PC-9 (cell line): ENCODE data around the gene BMPR1B. TPM values are rescaled to one million over a fixed set of nuclear protein-coding genes. Genes with fewer than 3 reads are reported as not detected.

Experiments used
- BruUV-seq: library from RNA; stranded (reverse); fragments of 400-500 nt; replicated peaks from 2 replicates; lab custom pipeline; 2021; lab: Mats Ljungman, UMichigan
- CTCF ChIA-PET: fragments of 300-600 bp; sonication (Branson Sonifier 250); formaldehyde crosslinking; loops from one replicate; lab custom pipeline; 2022; ENCODE audit warnings: antibody characterized with exemption; lab: Charles Lee
- POLR2A ChIA-PET: fragments of 300-600 bp; sonication (Branson Sonifier 250); formaldehyde crosslinking; loops from one replicate; lab custom pipeline; 2022; ENCODE audit warnings: antibody characterized with exemption; ENCODE audit not compliant: unreplicated experiment; lab: Charles Lee
- DNase-seq, 2 experiments: peaks; one replicate each; pipeline versions ENCODE4 v3.0.0 to v3.0.0-alpha.2; 2015 to 2022; ENCODE audit warnings: mixed read lengths in 1 of 2
- H2AFZ ChIP-seq: fragments of 200-600 bp; sonication (generic); 2 replicates; pipeline ENCODE4 v1.8.1; 2017; ENCODE audit warnings: antibody characterized with exemption
- H3F3A ChIP-seq: fragments of 200-600 bp; sonication (generic); 2 replicates; pipeline ENCODE4 v1.8.1; 2017; ENCODE audit warnings: antibody characterized with exemption, mild to moderate bottlenecking, low read depth; ENCODE audit not compliant: insufficient read depth
- H3K27ac ChIP-seq: fragments of 200-600 bp; sonication (generic); 2 replicates; pipeline ENCODE4 v1.6.1; 2016; ENCODE audit warnings: mixed run types
- H3K27me3 ChIP-seq: fragments of 200-600 bp; sonication (generic); 2 replicates; pipeline ENCODE4 v1.6.1; 2016; ENCODE audit warnings: low read depth, mixed run types; ENCODE audit not compliant: insufficient read depth
- H3K36me3 ChIP-seq: fragments of 200-600 bp; sonication (generic); 2 replicates; pipeline ENCODE4 v1.6.1; 2016; ENCODE audit warnings: low read depth, mixed run types
- H3K4me1 ChIP-seq: fragments of 200-600 bp; sonication (generic); replicated peaks from 2 replicates; pipeline ENCODE4 v1.6.1; 2016; ENCODE audit warnings: mixed run types; ENCODE audit not compliant: insufficient read depth
- H3K4me2 ChIP-seq: fragments of 200-600 bp; sonication (generic); 2 replicates; pipeline ENCODE4 v1.6.1; 2017; ENCODE audit warnings: mixed run types
- H3K4me3 ChIP-seq: fragments of 200-600 bp; sonication (generic); 2 replicates; pipeline ENCODE4 v1.6.1; 2016; ENCODE audit warnings: mixed run types
- H3K79me2 ChIP-seq: fragments of 200-600 bp; sonication (generic); 2 replicates; pipeline ENCODE4 v1.6.1; 2017; ENCODE audit warnings: low read depth, mixed run types
- H3K9me2 ChIP-seq: fragments of 200-600 bp; sonication (generic); 2 replicates; pipeline ENCODE4 v1.8.1; 2017; ENCODE audit warnings: mild to moderate bottlenecking; ENCODE audit not compliant: insufficient read depth
- H3K9me3 ChIP-seq: fragments of 200-600 bp; sonication (generic); 2 replicates; pipeline ENCODE4 v1.8.1; 2016; ENCODE audit warnings: low read depth; ENCODE audit not compliant: insufficient read depth
- H4K20me1 ChIP-seq: fragments of 200-600 bp; sonication (generic); 2 replicates; pipeline ENCODE4 v1.8.1; 2017; ENCODE audit not compliant: insufficient read depth
- EZH2 ChIP-seq: fragments of 200-600 bp; sonication (generic); IDR thresholded peaks from 2 replicates; pipeline ENCODE4 v1.8.0; 2017; ENCODE audit warnings: antibody characterized with exemption, low read depth
- intact Hi-C: fragments of 100-400 bp; cut with micrococcal nuclease; formaldehyde crosslinking; loops from one replicate; pipeline ENCODE4 v1.10.0; 2022; ENCODE audit not compliant: unreplicated experiment
- total RNA-seq: library from RNA; stranded (reverse); gene quantifications from 2 replicates; pipeline ENCODE4 v1.2.3, GENCODE V29; 2021
- TF ChIP-seq, protein P1 (sequence below): fragments of 200-600 bp; sonication (generic); conservative IDR thresholded peaks from 2 replicates; pipeline ENCODE4 v1.6.1; 2017; ENCODE audit warnings: mixed run types, antibody characterized with exemption, mild to moderate bottlenecking, moderate library complexity

BMPR1B gene
- total RNA-seq, 1 experiment from 2014 or later: 1.1 TPM

DNA sequence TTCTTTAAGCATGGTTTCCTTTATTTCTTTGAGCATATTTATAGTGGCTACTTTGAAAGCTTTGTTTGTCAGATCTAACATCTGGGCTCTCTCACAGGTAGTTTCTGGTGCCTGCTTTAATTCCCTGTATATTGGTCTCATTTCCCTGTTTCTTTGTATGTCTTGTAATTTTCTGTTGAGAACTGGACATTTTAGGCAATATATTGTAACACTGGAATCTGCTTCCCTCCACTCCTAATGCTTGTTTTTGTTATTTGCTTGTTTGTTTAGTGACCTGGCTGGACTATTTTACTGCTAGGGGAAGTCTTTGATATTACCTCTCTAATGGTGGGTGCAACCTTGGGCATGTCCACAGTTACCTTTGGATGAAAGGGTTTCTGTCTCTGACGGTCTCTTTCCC lies 25.0 kb downstream of the BMPR1B start:
- ChIA-PET POLR2A (no interaction called here), CTCF (interaction anchor here (0.7 kb wide), 1 partner anchor 1689 kb away, joined by 4 read pairs; no protein-coding TSS in a partner anchor)
- TF ChIP-seq, protein P1, sequence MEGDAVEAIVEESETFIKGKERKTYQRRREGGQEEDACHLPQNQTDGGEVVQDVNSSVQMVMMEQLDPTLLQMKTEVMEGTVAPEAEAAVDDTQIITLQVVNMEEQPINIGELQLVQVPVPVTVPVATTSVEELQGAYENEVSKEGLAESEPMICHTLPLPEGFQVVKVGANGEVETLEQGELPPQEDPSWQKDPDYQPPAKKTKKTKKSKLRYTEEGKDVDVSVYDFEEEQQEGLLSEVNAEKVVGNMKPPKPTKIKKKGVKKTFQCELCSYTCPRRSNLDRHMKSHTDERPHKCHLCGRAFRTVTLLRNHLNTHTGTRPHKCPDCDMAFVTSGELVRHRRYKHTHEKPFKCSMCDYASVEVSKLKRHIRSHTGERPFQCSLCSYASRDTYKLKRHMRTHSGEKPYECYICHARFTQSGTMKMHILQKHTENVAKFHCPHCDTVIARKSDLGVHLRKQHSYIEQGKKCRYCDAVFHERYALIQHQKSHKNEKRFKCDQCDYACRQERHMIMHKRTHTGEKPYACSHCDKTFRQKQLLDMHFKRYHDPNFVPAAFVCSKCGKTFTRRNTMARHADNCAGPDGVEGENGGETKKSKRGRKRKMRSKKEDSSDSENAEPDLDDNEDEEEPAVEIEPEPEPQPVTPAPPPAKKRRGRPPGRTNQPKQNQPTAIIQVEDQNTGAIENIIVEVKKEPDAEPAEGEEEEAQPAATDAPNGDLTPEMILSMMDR: no peak
- no peak for TF ChIP-seq EZH2
- Histone ChIP-seq H4K20me1 (no peaks in the 10 kb centered on the region), H3K4me2 (no peak overlapping the region), H3K27me3 (no peaks in the 10 kb centered on the region), H3K4me1 (peaks cover 6% of the 10 kb centered on the region; the same call in 1 of the 2 replicates), H3F3A (no peaks in the 10 kb centered on the region), H3K36me3 (no peaks in the 10 kb centered on the region), H3K4me3 (no peak overlapping the region), H3K9me2 (no peaks in the 10 kb centered on the region; the same call in 1 of the 2 replicates), H3K27ac (no peak overlapping the region), H3K79me2 (no peaks in the 10 kb centered on the region), H3K9me3 (no peaks in the 10 kb centered on the region), H2AFZ (no peak overlapping the region)
- no peak for DNase-seq
- BruUV-seq: no TSS peak
- intact Hi-C loops: no loop called here

DNA sequence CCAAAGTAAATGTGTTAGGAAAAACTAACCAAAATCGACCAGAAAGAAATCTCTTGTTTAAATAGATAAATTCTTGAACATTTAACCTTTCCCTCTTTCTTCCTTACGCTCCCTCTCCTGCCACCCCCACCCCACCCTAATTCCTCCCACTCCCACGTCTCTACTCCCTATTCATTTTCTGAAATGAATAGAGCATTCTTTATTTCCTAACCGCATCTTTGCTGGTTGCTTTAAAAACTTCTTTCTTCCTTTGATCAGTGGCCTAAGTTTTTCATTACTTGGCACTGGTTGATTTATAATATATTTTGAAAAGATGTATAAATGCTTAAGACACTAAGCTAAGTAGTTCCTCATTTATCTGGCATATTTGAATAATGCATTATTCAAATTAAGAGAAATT lies 33.9 kb downstream of the BMPR1B start:
- Histone ChIP-seq H3K4me3 (no peak overlapping the region), H3K36me3 (no peaks in the 10 kb centered on the region), H3K9me3 (no peaks in the 10 kb centered on the region), H4K20me1 (no peaks in the 10 kb centered on the region), H3K4me1 (no peaks in the 10 kb centered on the region), H3K9me2 (no peaks in the 10 kb centered on the region), H3K27ac (no peak overlapping the region), H3F3A (no peaks in the 10 kb centered on the region), H3K4me2 (no peak overlapping the region), H2AFZ (no peak overlapping the region), H3K79me2 (no peaks in the 10 kb centered on the region), H3K27me3 (no peaks in the 10 kb centered on the region)
- no TSS peak for BruUV-seq
- intact Hi-C loops: no loop called here
- no peak for DNase-seq
- ChIA-PET CTCF (no interaction called here), POLR2A (no interaction called here)
- TF ChIP-seq EZH2: no peak
- TF ChIP-seq, protein P1: no peak

DNA sequence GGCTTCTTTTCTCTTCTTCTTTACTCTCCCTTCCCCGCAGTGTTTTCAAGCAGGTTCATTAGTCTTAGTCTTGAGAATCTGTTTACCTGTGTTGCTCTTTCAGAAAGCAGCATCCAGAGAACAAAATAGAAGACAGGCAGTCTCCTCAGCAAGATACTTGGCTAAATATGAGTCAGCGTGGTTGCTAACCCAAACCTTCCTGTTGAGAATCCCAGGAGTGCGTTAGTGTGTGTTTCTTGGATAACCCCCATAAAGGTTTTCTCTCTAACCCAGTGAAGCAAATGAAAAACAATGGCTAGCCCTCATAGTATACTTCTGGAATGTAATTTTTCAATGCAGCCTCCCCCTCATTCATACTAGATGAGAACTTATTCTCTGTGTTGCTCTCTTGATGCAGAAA lies 41.1 kb downstream of the BMPR1B start:
- Histone ChIP-seq H3F3A (no peaks in the 10 kb centered on the region), H3K9me3 (no peaks in the 10 kb centered on the region), H3K27me3 (no peaks in the 10 kb centered on the region), H3K4me3 (no peak overlapping the region), H3K4me2 (no peak overlapping the region), H3K4me1 (no peaks in the 10 kb centered on the region), H2AFZ (no peak overlapping the region), H3K36me3 (no peaks in the 10 kb centered on the region), H3K27ac (no peak overlapping the region), H3K79me2 (no peaks in the 10 kb centered on the region), H3K9me2 (no peaks in the 10 kb centered on the region), H4K20me1 (no peaks in the 10 kb centered on the region)
- TF ChIP-seq EZH2: no peak
- TF ChIP-seq, protein P1: no peak
- BruUV-seq: no TSS peak
- POLR2A ChIA-PET: no interaction called here
- intact Hi-C loops: no loop called here
- DNase-seq: no peak
- CTCF ChIA-PET: no interaction called here
